ENCODE results near the gene HSD17B1.

HSD17B1 gene

DNA sequence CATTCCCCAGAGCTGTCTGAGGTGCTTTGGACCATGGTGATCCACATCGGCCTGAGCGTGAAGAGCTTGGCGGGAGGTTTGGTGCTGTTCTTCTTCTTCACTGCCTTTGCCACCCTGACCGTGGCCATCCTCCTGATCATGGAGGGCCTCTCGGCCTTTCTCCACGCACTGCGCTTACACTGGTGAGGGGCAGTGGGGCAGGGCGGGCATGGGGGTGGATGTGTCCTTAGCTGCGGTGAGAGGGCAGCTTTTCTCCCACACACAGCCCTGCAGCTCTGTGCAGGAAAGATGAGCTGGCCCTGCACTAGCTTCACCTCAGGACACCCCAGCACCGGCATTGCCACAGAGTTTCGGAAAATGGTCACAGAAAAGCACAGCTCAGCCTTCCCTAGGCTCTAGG is 38.4 kb upstream of the HSD17B1 start:
- TF ChIP-seq, protein P1, sequence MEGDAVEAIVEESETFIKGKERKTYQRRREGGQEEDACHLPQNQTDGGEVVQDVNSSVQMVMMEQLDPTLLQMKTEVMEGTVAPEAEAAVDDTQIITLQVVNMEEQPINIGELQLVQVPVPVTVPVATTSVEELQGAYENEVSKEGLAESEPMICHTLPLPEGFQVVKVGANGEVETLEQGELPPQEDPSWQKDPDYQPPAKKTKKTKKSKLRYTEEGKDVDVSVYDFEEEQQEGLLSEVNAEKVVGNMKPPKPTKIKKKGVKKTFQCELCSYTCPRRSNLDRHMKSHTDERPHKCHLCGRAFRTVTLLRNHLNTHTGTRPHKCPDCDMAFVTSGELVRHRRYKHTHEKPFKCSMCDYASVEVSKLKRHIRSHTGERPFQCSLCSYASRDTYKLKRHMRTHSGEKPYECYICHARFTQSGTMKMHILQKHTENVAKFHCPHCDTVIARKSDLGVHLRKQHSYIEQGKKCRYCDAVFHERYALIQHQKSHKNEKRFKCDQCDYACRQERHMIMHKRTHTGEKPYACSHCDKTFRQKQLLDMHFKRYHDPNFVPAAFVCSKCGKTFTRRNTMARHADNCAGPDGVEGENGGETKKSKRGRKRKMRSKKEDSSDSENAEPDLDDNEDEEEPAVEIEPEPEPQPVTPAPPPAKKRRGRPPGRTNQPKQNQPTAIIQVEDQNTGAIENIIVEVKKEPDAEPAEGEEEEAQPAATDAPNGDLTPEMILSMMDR (IDR thresholded peaks at IDR 0.05; ENCODE audit: insufficient read depth, low read length, poor library complexity, severe bottlenecking), result no peak
- no peak for TF ChIP-seq EZH2phosphoT487 (conservative IDR thresholded peaks at IDR 0.05; ENCODE audit: low read length)
- no peak overlapping the region for H3K4me2 ChIP-seq (ENCODE audit: low read depth, low read length, poor library complexity, severe bottlenecking)

DNA sequence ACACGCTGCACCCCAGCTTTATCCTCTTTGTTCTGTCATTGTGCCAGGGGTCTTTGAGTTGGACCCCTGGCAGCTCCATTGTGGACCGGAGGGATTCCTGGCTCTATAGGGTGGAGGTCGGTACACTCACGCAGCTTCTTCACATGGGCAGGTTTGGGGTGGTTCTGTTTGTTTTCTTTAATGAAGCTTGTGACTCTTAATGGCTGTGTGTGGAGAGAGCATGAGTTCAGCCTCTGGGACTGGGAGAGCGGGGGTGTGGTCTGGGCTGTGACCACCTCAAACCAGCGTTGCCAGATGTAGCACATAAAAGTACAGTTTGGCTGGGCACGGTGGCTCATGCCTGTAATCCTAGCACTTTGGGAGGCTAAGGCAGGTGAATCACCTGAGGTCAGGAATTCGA is 37.9 kb upstream of the HSD17B1 start:
- H3K4me3 ChIP-seq (ENCODE audit: insufficient read depth, low read length, poor library complexity, severe bottlenecking), result no peak overlapping the region
- H3K36me3 ChIP-seq (ENCODE audit: low read length), result no peaks in the 10 kb centered on the region
- no peak overlapping the region for H3K9ac ChIP-seq (ENCODE audit: low read length)
- H3K9me2 ChIP-seq (replicated peaks; ENCODE audit: insufficient read depth, low read length), result no peaks in the 10 kb centered on the region
- H3K27ac ChIP-seq (ENCODE audit: low read depth, low read length), result no peak overlapping the region
- no peaks in the 10 kb centered on the region for H3K9me3 ChIP-seq (ENCODE audit: insufficient read depth, low read length)
- H2AFZ ChIP-seq (ENCODE audit: low read depth, low read length, severe bottlenecking), result no peak overlapping the region
- TF ChIP-seq, protein P1 (IDR thresholded peaks at IDR 0.05; ENCODE audit: insufficient read depth, low read length, poor library complexity, severe bottlenecking), result no peak
- no peak for TF ChIP-seq EZH2phosphoT487 (conservative IDR thresholded peaks at IDR 0.05; ENCODE audit: low read length)
- no peaks in the 10 kb centered on the region for H3K27me3 ChIP-seq (ENCODE audit: low read length)
- no peaks in the 10 kb centered on the region for H3F3A ChIP-seq (ENCODE audit: insufficient read depth)
- H3K79me2 ChIP-seq (ENCODE audit: insufficient read depth, low read length), result no peaks in the 10 kb centered on the region
- no peaks in the 10 kb centered on the region for H4K20me1 ChIP-seq (ENCODE audit: low read depth, low read length)
- no peak overlapping the region for H3K4me2 ChIP-seq (ENCODE audit: low read depth, low read length, poor library complexity, severe bottlenecking)

More for the DNA sequence above, 38.4 kb upstream of the HSD17B1 start:
- H3K4me3 ChIP-seq (ENCODE audit: insufficient read depth, low read length, poor library complexity, severe bottlenecking), result no peak overlapping the region
- no peaks in the 10 kb centered on the region for H3K79me2 ChIP-seq (ENCODE audit: insufficient read depth, low read length)
- no peak overlapping the region for H3K9ac ChIP-seq (ENCODE audit: low read length)
- no peak overlapping the region for H2AFZ ChIP-seq (ENCODE audit: low read depth, low read length, severe bottlenecking)
- no peaks in the 10 kb centered on the region for H4K20me1 ChIP-seq (ENCODE audit: low read depth, low read length)
- H3K9me2 ChIP-seq (replicated peaks; ENCODE audit: insufficient read depth, low read length), result no peaks in the 10 kb centered on the region
- H3K36me3 ChIP-seq (ENCODE audit: low read length), result no peaks in the 10 kb centered on the region
- H3K27me3 ChIP-seq (ENCODE audit: low read length), result no peaks in the 10 kb centered on the region
- no peak overlapping the region for H3K27ac ChIP-seq (ENCODE audit: low read depth, low read length)
- no peaks in the 10 kb centered on the region for H3F3A ChIP-seq (ENCODE audit: insufficient read depth)
- H3K9me3 ChIP-seq (ENCODE audit: insufficient read depth, low read length), result no peaks in the 10 kb centered on the region

DNA sequence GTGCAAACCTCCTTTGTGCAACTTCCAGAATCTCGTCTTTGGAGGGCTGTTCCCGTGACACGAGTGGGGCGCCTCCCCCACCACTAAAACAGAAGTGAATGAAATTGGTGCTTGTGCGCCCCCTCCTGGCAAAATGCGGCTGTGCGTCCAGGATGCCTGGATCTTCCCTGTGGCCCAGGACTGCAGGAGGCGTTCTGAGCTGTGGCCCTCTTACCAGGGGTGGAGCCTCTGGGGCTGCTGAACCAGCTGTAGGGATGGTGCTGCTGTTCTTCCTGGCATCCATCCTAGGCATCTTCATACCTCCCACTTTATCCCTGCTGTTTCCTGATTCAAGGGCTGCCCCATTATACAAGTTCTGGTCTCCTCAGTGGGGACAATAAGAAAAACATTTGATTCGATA is 35.2 kb upstream of the HSD17B1 start:
- no peak overlapping the region for H3K4me3 ChIP-seq (ENCODE audit: insufficient read depth, low read length, poor library complexity, severe bottlenecking)
- no peaks in the 10 kb centered on the region for H3K9me2 ChIP-seq (replicated peaks; ENCODE audit: insufficient read depth, low read length)
- no peaks in the 10 kb centered on the region for H3F3A ChIP-seq (ENCODE audit: insufficient read depth)
- H2AFZ ChIP-seq (ENCODE audit: low read depth, low read length, severe bottlenecking), result no peak overlapping the region
- no peaks in the 10 kb centered on the region for H4K20me1 ChIP-seq (ENCODE audit: low read depth, low read length)
- no peaks in the 10 kb centered on the region for H3K36me3 ChIP-seq (ENCODE audit: low read length)
- no peak overlapping the region for H3K4me2 ChIP-seq (ENCODE audit: low read depth, low read length, poor library complexity, severe bottlenecking)
- no peak overlapping the region for H3K27ac ChIP-seq (ENCODE audit: low read depth, low read length)
- no peak overlapping the region for H3K9ac ChIP-seq (ENCODE audit: low read length)
- no peaks in the 10 kb centered on the region for H3K79me2 ChIP-seq (ENCODE audit: insufficient read depth, low read length)
- no peaks in the 10 kb centered on the region for H3K27me3 ChIP-seq (ENCODE audit: low read length)
- no peaks in the 10 kb centered on the region for H3K9me3 ChIP-seq (ENCODE audit: insufficient read depth, low read length)
- TF ChIP-seq, protein P1 (IDR thresholded peaks at IDR 0.05; ENCODE audit: insufficient read depth, low read length, poor library complexity, severe bottlenecking), result peak; percentile 97
- TF ChIP-seq EZH2phosphoT487 (conservative IDR thresholded peaks at IDR 0.05; ENCODE audit: low read length), result no peak
